Keratinocyte (primary cell): ENCODE measurements around the gene GRIN1. TPM values are rescaled to one million over a fixed set of nuclear protein-coding genes. Genes with fewer than 3 reads are reported as not detected.
"Not testable (repeated sequence)": the region's sequence is repeated elsewhere in the genome, so short reads cannot be mapped to it uniquely, and the experiment has no call there.

Experiments used
- DNase-seq: peaks from one replicate; pipeline ENCODE4 v3.0.0-alpha.2; 2011; ENCODE audit warnings: low read depth, missing footprints, low spot score
- FAIRE-seq: peaks from 2 replicates; lab custom pipeline; 2011; peaks lifted over from hg19 to GRCh38; lab: Jason Lieb, UNC
- H2AFZ ChIP-seq: 2 replicates; pipeline ENCODE4 v1.6.0; 2012; ENCODE audit warnings: low read length, control low read depth, inconsistent platforms; ENCODE audit not compliant: control insufficient read depth
- H3K27ac ChIP-seq: 2 replicates; pipeline ENCODE4 v1.5.1; 2011; ENCODE audit warnings: low read length; ENCODE audit not compliant: control insufficient read depth, insufficient read depth
- H3K27me3 ChIP-seq: 3 replicates; pipeline ENCODE4 v1.6.0; 2011; ENCODE audit warnings: low read length; ENCODE audit not compliant: control insufficient read depth, insufficient read depth; ENCODE audit errors: extremely low read depth
- H3K36me3 ChIP-seq, 2 experiments: 2 replicates in 1 of 2; 3 replicates in 1 of 2; pipeline ENCODE4 v1.5.1; 2011; ENCODE audit warnings: low read length in 2 of 2, mild to moderate bottlenecking in 1 of 2; ENCODE audit not compliant: control insufficient read depth in 2 of 2, insufficient read depth in 2 of 2; ENCODE audit errors: extremely low read depth in 1 of 2
- H3K4me1 ChIP-seq: 3 replicates; pipeline ENCODE4 v1.5.1; 2011; ENCODE audit warnings: low read length; ENCODE audit not compliant: control insufficient read depth, insufficient read depth; ENCODE audit errors: extremely low read depth
- H3K4me2 ChIP-seq: 3 replicates; pipeline ENCODE4 v1.6.0; 2011; ENCODE audit warnings: low read depth, low read length; ENCODE audit not compliant: control insufficient read depth, insufficient read depth; ENCODE audit errors: extremely low read depth
- H3K4me3 ChIP-seq, 3 experiments: fragments of 200-600 bp in 1 of 3; sonication (generic) in 1 of 3; 2 replicates in 2 of 3; 3 replicates in 1 of 3; pipeline ENCODE4 v1.5.1; 2011 to 2016; ENCODE audit warnings: low read length in 3 of 3, mild to moderate bottlenecking in 3 of 3, control low read depth in 2 of 3, inconsistent platforms in 1 of 3, low read depth in 1 of 3, mixed read lengths in 1 of 3, mixed run types in 1 of 3, moderate library complexity in 1 of 3; ENCODE audit not compliant: control insufficient read depth in 2 of 3, insufficient read depth in 2 of 3; ENCODE audit errors: extremely low read depth in 1 of 3
- H3K79me2 ChIP-seq: 2 replicates; pipeline ENCODE4 v1.6.0; 2012; ENCODE audit warnings: low read length; ENCODE audit not compliant: control insufficient read depth, insufficient read depth
- H3K9ac ChIP-seq: 3 replicates; pipeline ENCODE4 v1.6.0; 2011; ENCODE audit warnings: low read length; ENCODE audit not compliant: control insufficient read depth, insufficient read depth; ENCODE audit errors: extremely low read depth
- H3K9me1 ChIP-seq: 3 replicates; pipeline ENCODE4 v1.6.0; 2011; ENCODE audit warnings: low read length; ENCODE audit not compliant: control insufficient read depth, insufficient read depth; ENCODE audit errors: extremely low read depth
- H3K9me3 ChIP-seq: 2 replicates; pipeline ENCODE4 v1.5.1; 2012; ENCODE audit warnings: low read depth, low read length; ENCODE audit not compliant: control insufficient read depth
- H4K20me1 ChIP-seq: 3 replicates; pipeline ENCODE4 v1.6.0; 2011; ENCODE audit warnings: low read length; ENCODE audit not compliant: control insufficient read depth, insufficient read depth; ENCODE audit errors: extremely low read depth
- EZH2 ChIP-seq: IDR thresholded peaks from one replicate; pipeline ENCODE4 v1.6.1; 2012; ENCODE audit warnings: inconsistent platforms, mild to moderate bottlenecking, low read length, moderate library complexity
- dilution Hi-C: fragments of 300-500 bp; cut with MboI; formaldehyde crosslinking; loops from one replicate; pipeline ENCODE4 v1.7.0; 2020; ENCODE audit warnings: low sequenced_read_pairs; ENCODE audit not compliant: extremely low pct_ligation_motif_present
- polyA plus RNA-seq, 5 experiments: library from polyadenylated mRNA; depleted of rRNA in 3 of 5; stranded (reverse) in 3 of 5; stranded (forward) in 1 of 5; unstranded in 1 of 5; fragments of >200 nt; gene quantifications; 1 replicate in 1 of 5; 2 replicates in 3 of 5; 3 replicates in 1 of 5; pipeline versions ENCODE4 v1.2.1 to v1.2.3, GENCODE V29; 2011 to 2012; ENCODE audit warnings: missing spikeins in 2 of 5, low read depth in 1 of 5, low replicate concordance in 1 of 5
- TF ChIP-seq, protein P1 (sequence below), 3 experiments: IDR thresholded peaks in 1 of 3; conservative IDR thresholded peaks in 1 of 3; optimal IDR thresholded peaks in 1 of 3; 2 replicates in 2 of 3; 3 replicates in 1 of 3; pipeline versions ENCODE3 to v1.5.1; 2011; ENCODE audit warnings: low read length in 3 of 3, mild to moderate bottlenecking in 3 of 3, moderate library complexity in 2 of 3, control low read depth in 1 of 3, inconsistent platforms in 1 of 3; ENCODE audit not compliant: insufficient read depth in 2 of 3; ENCODE audit errors: extremely low read depth in 1 of 3

GRIN1 gene
- polyA plus RNA-seq, 1 donor (not counting 4 experiments of a cell fraction or from before 2014, with no cell fraction given) = 0.03 TPM

DNA sequence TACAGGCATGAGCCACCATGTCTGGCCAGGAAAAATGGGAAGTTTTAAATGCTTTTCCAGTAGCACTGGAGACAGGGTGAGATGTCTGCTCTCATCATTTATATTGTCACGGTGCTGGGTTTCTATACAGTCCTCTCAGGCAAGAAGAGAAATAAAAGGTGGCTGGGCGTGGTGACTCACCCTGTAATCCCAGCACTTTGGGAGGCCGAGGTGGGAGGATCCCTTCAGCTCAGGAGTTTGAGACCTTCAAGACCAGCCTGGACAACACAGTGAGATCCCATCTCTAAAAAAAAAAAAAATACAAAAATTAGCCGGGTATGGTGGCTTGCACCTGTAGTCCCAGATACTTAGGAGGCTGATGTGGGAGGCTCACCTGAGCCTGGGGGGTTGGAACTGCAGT, 4.8 kb upstream of the GRIN1 start:
- Histone ChIP-seq H3K9ac (no peak overlapping the region), H3K4me3 (no peak overlapping the region), H3K4me2 (no peak overlapping the region), H3K27me3 (peaks cover 36% of the 10 kb centered on the region), H2AFZ (no peak overlapping the region), H3K36me3 (no peaks in the 10 kb centered on the region), H3K79me2 (peaks cover 3% of the 10 kb centered on the region), H3K4me1 (peaks cover 3% of the 10 kb centered on the region), H4K20me1 (no peaks in the 10 kb centered on the region), H3K9me1 (no peaks in the 10 kb centered on the region), H3K27ac (no peak overlapping the region), H3K9me3 (no peaks in the 10 kb centered on the region)
- TF ChIP-seq, protein P1, sequence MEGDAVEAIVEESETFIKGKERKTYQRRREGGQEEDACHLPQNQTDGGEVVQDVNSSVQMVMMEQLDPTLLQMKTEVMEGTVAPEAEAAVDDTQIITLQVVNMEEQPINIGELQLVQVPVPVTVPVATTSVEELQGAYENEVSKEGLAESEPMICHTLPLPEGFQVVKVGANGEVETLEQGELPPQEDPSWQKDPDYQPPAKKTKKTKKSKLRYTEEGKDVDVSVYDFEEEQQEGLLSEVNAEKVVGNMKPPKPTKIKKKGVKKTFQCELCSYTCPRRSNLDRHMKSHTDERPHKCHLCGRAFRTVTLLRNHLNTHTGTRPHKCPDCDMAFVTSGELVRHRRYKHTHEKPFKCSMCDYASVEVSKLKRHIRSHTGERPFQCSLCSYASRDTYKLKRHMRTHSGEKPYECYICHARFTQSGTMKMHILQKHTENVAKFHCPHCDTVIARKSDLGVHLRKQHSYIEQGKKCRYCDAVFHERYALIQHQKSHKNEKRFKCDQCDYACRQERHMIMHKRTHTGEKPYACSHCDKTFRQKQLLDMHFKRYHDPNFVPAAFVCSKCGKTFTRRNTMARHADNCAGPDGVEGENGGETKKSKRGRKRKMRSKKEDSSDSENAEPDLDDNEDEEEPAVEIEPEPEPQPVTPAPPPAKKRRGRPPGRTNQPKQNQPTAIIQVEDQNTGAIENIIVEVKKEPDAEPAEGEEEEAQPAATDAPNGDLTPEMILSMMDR (optimal IDR thresholded peaks at IDR 0.05 in 1 of 3, IDR thresholded peaks at IDR 0.05 in 1 of 3, conservative IDR thresholded peaks at IDR 0.05 in 1 of 3; ENCODE audit: extremely low read depth in 1 of 3, insufficient read depth in 2 of 3, low read length in 3 of 3) = no peak
- TF ChIP-seq EZH2 = no peak
- dilution Hi-C loops = no loop called here
- DNase-seq (no peak), FAIRE-seq (no peak)

DNA sequence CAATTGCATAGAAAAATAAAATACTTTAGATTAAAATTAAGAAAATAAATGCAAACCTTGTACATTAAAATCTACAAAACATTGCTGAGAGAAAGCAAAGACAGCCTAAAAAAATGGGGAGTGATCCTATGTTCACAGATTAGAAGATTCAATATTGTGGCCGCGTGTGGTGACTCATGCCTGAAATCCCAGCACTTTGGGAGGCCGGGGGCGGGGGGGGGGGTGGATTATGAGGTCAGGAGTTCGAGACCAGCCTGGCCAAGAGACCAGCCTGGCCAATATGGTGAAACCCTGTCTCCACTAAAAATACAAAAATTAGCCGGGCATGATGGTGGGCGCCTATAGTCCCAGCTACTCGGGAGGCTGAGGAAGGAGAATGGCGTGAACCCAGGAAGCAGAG, 3.8 kb upstream of the GRIN1 start:
- dilution Hi-C loops, FAIRE-seq: not testable (repeated sequence)

DNA sequence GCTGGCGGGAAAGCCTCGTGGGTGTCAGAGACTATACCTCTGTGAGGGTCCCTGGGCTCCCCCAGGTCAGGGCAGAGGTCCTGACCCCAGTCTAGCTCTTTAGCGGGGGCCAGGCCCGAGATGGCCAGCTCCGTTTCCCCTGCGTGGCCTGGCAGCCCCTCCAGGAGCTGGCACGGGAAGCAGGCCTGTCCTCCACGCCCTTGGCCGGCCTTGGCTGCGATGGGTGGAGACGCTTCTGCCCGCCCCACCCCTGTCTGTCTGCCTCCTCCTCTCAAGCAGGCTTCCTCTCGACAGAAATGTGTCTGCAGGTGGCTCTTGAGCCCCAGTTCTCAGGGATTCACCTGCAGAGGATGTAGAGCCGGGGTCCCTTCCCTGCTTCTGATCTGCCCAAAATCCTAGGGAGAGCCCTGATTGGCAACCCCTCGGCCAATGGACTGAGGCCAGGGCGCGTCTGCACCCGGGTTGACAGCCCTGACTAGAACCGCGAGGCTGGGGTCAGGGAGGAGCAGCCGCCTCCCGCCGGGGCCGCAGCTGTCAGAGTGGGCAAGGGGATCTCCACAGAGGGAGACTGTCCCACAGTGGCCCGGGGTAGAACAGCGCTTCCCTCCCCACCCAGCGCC, 2.6 kb upstream of the GRIN1 start:
- TF ChIP-seq, protein P1 (optimal IDR thresholded peaks at IDR 0.05 in 1 of 3, IDR thresholded peaks at IDR 0.05 in 1 of 3, conservative IDR thresholded peaks at IDR 0.05 in 1 of 3; ENCODE audit: extremely low read depth in 1 of 3, insufficient read depth in 2 of 3, low read length in 3 of 3) = no peak
- peak; percentile 36 for TF ChIP-seq EZH2
- Histone ChIP-seq H3K27me3 (peaks cover 57% of the 10 kb centered on the region), H3K79me2 (no peaks in the 10 kb centered on the region), H3K4me3 (no peak overlapping the region), H3K27ac (no peak overlapping the region), H3K9me3 (no peaks in the 10 kb centered on the region), H3K4me1 (no peaks in the 10 kb centered on the region), H3K9me1 (no peaks in the 10 kb centered on the region), H3K4me2 (no peak overlapping the region), H3K9ac (no peak overlapping the region), H2AFZ (no peak overlapping the region), H4K20me1 (no peaks in the 10 kb centered on the region), H3K36me3 (no peaks in the 10 kb centered on the region)
- DNase-seq = no peak
- dilution Hi-C loops = no loop called here
- FAIRE-seq = no peak

More for the DNA sequence above, 3.8 kb upstream of the GRIN1 start:
- not testable (repeated sequence) for H3K9ac ChIP-seq, H3K9me1 ChIP-seq, H3K4me1 ChIP-seq, DNase-seq, H3K79me2 ChIP-seq, H2AFZ ChIP-seq, H3K4me2 ChIP-seq, H3K27ac ChIP-seq, H4K20me1 ChIP-seq, H3K4me3 ChIP-seq, H3K9me3 ChIP-seq, H3K36me3 ChIP-seq
- H3K27me3 ChIP-seq = peaks cover 45% of the 10 kb centered on the region
